NCI-H187 treated with DMSO at 0.1 percent for 48 hours (cell line): ENCODE results near the gene STAT6.

Source experiments
- DNase-seq: peaks from one replicate; lab custom pipeline; 2025; lab: John Stamatoyannopoulos, UW

The STAT6 gene

GRCh38 chr12:57145460-57146059, 34.4 kb upstream of the STAT6 start:
- DNase-seq: no peak

GRCh38 chr12:57143454-57143853, 32.3 kb upstream of the STAT6 start:
- no peak for DNase-seq

DNA sequence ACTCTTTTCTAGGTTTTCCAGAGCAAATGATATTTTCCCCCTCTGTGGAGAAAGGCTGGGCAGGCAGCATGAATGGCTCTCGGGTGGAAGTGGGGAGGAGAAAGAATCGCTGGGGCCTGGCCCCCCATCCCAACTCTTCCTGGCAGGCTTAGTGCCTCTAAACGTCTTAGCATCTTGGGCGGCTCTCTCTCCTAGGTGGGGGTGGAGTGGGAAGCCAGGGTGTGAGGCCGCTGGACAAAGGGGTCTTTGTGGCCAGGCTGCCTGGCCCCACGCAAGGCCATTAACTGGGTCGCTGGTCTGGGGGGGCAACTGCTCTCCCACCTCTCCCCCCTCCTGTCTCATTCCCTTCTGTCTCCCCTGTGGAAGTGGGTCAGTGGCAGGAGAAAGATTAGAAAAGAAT, 31.6 kb upstream of the STAT6 start:
- no peak for DNase-seq

DNA sequence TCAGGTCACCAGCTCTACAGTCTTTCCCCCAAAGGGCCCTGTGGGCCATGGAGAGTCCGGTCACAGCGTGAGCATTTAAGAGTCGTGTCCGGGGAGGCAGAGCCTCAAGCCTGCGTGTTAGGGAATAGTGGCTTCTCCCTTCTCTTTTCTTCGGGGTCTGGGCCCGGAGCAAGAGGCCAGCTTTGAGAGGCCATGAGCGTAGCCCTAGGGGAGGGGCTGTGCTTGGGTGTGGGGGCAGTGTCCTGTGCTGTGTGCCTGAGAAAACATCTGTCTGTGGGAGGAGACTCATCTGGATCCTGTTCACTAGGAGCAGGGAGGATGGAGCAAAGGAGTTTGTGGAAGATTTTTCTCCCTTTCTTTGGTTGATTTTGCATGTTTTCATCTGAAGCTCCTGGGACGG, 31.0 kb upstream of the STAT6 start:
- no peak for DNase-seq

DNA sequence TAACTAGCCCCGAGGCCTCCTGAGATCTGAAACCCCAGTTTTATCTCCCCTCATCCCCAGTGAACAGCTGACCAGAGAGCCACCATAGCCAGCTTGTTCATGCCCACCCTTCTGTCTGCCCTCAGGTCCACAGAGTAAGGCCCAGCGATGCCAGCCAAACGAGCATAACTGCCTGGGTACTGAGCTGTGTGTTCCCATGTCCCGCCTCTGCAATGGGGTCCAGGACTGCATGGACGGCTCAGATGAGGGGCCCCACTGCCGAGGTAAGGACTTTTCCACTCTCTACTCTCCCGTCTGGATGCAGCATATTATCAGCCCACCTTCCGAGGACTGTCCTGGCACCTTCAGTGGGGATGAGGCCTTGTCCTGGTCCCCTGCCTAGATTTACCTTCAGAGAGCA, 30.1 kb upstream of the STAT6 start:
- DNase-seq: no peak

- no peak for DNase-seq
Measured at GRCh38 chr12:57139796-57140649, 28.9 kb upstream of the STAT6 start.

DNA sequence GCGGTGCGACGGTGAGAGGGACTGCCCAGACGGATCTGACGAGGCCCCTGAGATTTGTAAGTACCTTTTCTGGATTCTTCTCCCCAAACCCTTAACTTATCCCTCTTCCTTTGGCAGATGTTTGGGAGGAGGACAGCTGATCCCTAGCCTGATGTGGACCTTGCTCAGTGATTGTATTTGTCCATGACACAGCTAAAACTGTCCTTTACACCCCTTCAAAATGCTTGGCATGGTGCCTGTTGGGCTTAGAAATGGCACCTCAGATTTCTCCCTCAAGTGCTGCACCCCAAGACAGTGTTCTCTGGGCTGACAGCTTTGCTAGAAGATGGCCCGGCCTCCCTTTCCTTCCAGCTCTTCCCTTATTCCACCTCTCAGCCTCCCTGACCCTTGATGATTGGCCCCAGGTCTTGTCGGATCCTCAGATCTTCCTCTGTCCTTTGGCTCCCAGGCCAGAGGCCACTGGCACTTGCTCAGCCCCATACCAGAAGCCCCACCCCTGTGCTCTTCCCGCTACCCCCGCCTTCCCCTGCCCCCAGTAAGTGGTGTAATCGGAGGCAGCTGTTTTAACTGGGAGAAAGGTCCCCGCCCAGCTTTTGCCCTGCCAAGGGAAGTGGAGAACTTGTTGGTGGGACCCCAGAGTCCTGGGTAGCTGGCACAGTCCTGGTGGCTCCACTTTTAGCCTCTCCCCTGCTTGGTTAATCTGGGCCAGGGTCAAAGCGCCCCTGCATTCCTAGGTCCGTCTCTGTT, 27.5 kb upstream of the STAT6 start:
- DNase-seq: no peak

DNA sequence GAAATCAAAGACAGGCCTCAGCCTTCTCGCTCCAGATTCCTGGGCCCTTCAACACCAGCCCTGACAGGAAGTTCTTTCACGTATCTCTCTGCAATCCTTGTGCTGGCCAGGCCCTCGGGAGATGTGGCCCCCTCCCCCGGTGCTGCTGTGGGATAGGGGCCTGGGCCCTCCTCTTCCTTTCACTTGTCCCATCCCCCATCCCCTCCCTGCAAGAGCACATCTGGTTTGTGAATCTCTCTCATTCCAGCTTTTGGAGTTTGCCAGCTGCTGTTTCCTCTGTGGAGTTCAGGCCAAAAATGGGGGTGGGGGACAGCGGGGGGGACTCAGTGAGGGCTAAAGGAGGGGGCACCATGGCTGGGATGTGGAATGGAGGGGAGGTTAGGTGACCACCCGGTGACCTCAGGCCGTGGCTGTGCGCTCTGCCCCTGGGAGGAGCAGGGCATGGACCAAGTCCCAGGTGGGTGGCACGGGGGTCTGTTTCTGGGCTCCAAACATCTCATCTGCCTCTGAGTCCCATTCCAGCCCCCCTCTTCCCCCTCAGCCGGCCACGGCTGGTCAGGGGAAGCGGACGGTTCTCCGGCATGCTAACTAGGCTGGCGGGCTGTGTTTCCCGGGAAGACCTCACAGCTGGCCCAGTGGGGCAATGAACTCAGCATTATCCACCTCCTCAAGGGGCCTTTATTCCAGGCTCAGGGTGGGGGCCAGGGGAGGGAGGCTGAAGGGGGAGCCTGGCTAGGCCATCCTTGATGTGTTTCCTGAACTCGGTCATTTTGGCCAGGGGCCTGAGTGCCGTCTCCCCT, 24.6 kb upstream of the STAT6 start:
- no peak for DNase-seq

- DNase-seq: no peak
Measured at GRCh38 chr12:57134949-57135348, 23.8 kb upstream of the STAT6 start.

DNA sequence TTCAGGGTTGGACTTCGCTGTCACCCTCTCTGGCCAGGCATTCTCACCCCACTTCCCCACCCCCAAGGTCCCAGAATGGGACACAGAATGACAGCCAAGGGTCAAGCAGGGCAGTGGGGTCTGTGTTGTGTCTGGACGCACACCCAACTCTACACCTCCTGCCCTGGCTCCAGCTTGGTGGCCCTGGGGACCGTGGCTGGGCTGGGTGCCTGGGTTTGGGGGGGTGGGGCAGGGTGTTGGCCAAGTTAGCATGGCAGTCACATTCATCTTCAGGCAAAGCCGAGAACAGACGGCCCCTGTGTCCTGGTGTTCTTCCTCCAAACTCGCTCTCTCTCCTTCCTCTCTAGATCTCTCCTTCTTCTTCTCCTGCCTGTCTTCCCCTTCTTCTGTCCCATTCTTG, 22.8 kb upstream of the STAT6 start:
- no peak for DNase-seq

GRCh38 chr12:57133013-57133569, 21.9 kb upstream of the STAT6 start:
- DNase-seq: no peak

GRCh38 chr12:57131896-57132744, 21.0 kb upstream of the STAT6 start:
- DNase-seq: no peak

DNA sequence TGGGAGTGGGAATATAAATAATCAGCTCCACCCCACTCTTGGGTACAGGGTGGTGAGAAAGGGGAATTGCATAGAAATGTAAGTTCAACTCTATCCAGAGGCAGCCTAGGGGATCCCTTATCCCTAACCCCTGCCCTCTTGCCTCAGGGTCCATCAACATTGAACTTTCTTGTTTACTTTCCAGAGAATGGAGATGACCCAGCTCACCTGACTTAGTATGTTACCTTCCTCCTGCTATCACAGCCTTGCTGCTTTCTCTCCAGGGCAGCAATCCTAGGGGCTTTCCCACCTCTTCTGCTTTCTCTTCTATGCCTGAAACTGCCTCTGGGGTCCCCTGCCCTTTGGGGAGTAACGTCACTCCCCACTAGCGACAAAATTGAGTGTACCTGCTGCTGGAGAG, 19.8 kb upstream of the STAT6 start:
- no peak for DNase-seq

- DNase-seq: no peak
Measured at GRCh38 chr12:57129889-57130288, 18.7 kb upstream of the STAT6 start.

GRCh38 chr12:57129321-57129842, 18.2 kb upstream of the STAT6 start:
- DNase-seq: no peak

GRCh38 chr12:57128519-57129247, 17.5 kb upstream of the STAT6 start:
- DNase-seq: no peak

- DNase-seq: peak; percentile 75
Measured at GRCh38 chr12:57127726-57128518, 16.8 kb upstream of the STAT6 start, which contains the start of gene LRP1. LRP1 (plus strand) TSS chr12:57128483; CDS start chr12:57128965, 482 bp downstream.

DNA sequence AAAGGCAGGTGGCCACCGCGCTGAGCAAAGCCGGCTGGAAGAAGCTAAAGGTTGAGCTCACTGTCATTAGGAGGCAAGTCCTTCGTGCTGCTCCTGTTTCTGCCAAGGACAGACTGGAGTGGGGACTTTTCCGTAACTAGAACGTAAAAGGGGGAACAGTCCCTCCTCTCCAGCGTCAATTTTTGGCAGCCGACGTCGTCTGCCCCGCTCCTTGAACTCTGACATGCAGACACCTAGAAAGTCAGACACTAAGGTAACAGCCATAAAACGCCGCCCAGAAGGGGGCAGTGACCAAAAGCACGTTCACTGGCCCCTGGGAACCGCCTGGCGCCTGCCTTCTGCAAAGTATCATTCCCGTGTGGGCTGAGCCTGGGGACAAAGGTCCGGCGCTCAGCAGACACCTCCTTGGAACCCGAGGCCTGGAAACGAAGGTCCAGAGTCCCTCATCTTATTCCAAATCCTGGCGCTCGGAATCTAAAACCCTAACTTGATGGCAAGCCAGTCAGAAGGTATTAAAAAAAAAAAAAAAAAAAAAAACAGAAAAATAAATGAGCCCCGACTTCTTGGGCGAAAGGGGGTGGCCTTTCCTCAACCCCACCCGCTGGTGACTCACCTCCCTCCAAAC, 16.1 kb upstream of the STAT6 start:
- no peak for DNase-seq

DNA sequence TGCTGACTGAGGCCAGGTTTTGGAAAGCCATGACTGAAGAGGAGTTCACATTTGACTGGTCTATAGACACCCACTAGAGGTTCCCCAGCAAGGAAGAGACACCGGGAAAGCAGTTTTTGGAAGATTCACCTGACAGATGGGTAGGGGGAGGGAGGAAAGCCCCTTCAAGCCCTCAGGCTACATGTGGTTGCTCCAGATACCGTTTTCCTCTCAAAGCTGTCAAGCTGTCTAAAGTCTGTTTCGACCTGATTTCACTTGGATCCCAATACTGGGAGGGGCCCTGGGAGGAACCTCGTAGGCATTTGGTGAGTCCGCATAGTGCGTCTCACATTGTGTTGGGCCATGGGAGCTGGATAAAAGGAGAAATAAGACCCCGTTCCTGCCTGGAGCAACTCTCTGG, 15.4 kb upstream of the STAT6 start:
- DNase-seq: no peak
